A673 (cell line): ENCODE data around the gene NRG3. TPM values are rescaled to one million over a fixed set of nuclear protein-coding genes. Genes with fewer than 3 reads are reported as not detected.

Experiments used
- BruUV-seq: library from RNA; stranded (reverse); fragments of 400-500 nt; replicated peaks from 2 replicates; lab custom pipeline; 2021; lab: Mats Ljungman, UMichigan
- CTCF ChIA-PET: fragments of 300-600 bp; sonication (Branson Sonifier 250); formaldehyde crosslinking; loops from one replicate; lab custom pipeline; 2022; ENCODE audit warnings: antibody characterized with exemption; lab: Charles Lee
- POLR2A ChIA-PET: fragments of 300-600 bp; sonication (Branson Sonifier 250); formaldehyde crosslinking; loops from one replicate; lab custom pipeline; 2022; ENCODE audit warnings: antibody characterized with exemption; ENCODE audit not compliant: low non-redundant PET; lab: Charles Lee
- DNase-seq: peaks from one replicate; pipeline ENCODE4 v3.0.0-alpha.2; 2015; ENCODE audit warnings: low spot score
- H3K27ac ChIP-seq: fragments of 200-600 bp; sonication (generic); 2 replicates; pipeline ENCODE4 v1.5.1; 2016; ENCODE audit warnings: mixed run types, low read depth, mild to moderate bottlenecking, mixed read lengths, antibody characterized with exemption, low read length; ENCODE audit not compliant: poor library complexity, severe bottlenecking
- H3K27me3 ChIP-seq: fragments of 200-600 bp; sonication (generic); replicated peaks from 2 replicates; pipeline ENCODE4 v1.6.1; 2017; ENCODE audit warnings: mixed run types, low read depth, mild to moderate bottlenecking, mixed read lengths, antibody characterized with exemption, low read length; ENCODE audit not compliant: insufficient read depth, poor library complexity
- H3K36me3 ChIP-seq: fragments of 200-600 bp; sonication (generic); 2 replicates; pipeline ENCODE4 v1.6.1; 2016; ENCODE audit warnings: mixed run types, mild to moderate bottlenecking, mixed read lengths, antibody characterized with exemption, low read length; ENCODE audit not compliant: insufficient read depth, poor library complexity, severe bottlenecking
- H3K4me1 ChIP-seq: fragments of 200-600 bp; sonication (generic); 2 replicates; pipeline ENCODE4 v1.6.1; 2017; ENCODE audit warnings: mixed run types, mild to moderate bottlenecking, mixed read lengths, antibody characterized with exemption, low read length; ENCODE audit not compliant: insufficient read depth, poor library complexity, severe bottlenecking
- H3K4me3 ChIP-seq: fragments of 200-600 bp; sonication (generic); 2 replicates; pipeline ENCODE4 v1.5.1; 2016; ENCODE audit warnings: low read depth, mixed run types, mild to moderate bottlenecking, mixed read lengths, low read length; ENCODE audit not compliant: poor library complexity, severe bottlenecking
- H3K9me3 ChIP-seq: fragments of 200-600 bp; sonication (generic); 2 replicates; pipeline ENCODE4 v1.6.1; 2016; ENCODE audit warnings: mixed run types, low read depth, mild to moderate bottlenecking, mixed read lengths, antibody characterized with exemption, low read length; ENCODE audit not compliant: poor library complexity, severe bottlenecking
- EZH2 ChIP-seq: fragments of 200-600 bp; sonication (generic); IDR thresholded peaks from 2 replicates; pipeline ENCODE4 v1.6.1; 2017; ENCODE audit warnings: borderline replicate concordance, low read depth, mild to moderate bottlenecking, mixed read lengths, antibody characterized with exemption, low read length; ENCODE audit not compliant: poor library complexity, severe bottlenecking
- intact Hi-C: fragments of 100-400 bp; cut with micrococcal nuclease; formaldehyde crosslinking; loops from one replicate; pipeline ENCODE4 v1.10.0; 2022; ENCODE audit not compliant: unreplicated experiment
- total RNA-seq: library from RNA; stranded (reverse); gene quantifications from 2 replicates; pipeline ENCODE4 v1.2.3, GENCODE V29; 2021
- TF ChIP-seq, protein P1 (sequence below): fragments of 300-800, 200-600 bp; sonication (generic); conservative IDR thresholded peaks from 2 replicates; pipeline ENCODE4 v1.5.1; 2017; ENCODE audit warnings: low read depth, mild to moderate bottlenecking, antibody characterized with exemption, low read length, moderate library complexity, mixed read lengths

Gene NRG3
- total RNA-seq, 1 experiment from 2014 or later = not detected

DNA sequence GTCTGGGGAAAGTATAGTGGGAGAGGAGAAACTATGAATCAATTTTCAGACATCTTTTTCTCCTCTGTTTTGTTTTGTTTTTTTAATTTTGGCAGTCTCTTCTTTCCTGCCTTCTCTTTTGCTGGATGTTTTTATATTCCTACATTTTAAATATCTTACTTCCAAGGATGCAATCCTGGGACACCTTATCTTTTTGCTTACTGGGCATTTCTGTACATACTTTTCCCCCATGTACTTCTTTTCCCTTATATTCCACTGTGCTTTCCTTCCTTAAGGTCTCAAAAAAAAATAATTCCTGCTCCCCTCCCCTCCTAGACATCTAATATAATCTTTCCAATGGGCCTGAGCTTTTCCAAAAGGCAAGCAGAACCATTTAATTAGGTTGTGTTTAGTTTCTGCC lies 701.1 kb downstream of the NRG3 start:
- intact Hi-C loops = no loop called here
- H3K4me1 ChIP-seq = no peaks in the 10 kb centered on the region
- no peak for DNase-seq

DNA sequence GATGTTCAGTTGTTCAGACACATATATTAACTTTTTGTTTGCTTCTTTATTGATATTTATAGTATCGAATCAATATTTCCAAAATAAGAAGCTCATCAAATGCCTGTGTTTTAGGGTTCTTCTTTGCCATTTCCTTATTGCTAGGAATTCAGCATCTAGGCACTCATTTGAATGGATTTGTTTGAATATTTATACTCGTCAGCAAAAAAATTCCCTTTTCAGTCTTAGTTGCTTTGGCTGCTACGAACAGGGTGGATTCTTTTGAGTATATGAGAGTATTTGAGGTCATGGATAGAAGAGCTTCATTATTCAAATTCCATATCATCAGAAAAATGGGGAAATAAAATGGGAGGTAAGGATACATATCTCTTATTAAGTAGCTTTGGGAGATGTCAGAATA lies 706.9 kb downstream of the NRG3 start:
- H3K27ac ChIP-seq = no peak overlapping the region
- ChIA-PET CTCF (no interaction called here), POLR2A (no interaction called here)
- intact Hi-C loops = no loop called here
- no peaks in the 10 kb centered on the region for H3K27me3 ChIP-seq
- H3K36me3 ChIP-seq = no peaks in the 10 kb centered on the region
- peaks cover 7% of the 10 kb centered on the region for H3K9me3 ChIP-seq
- H3K4me1 ChIP-seq = no peaks in the 10 kb centered on the region
- H3K4me3 ChIP-seq = no peak overlapping the region
- no peak for DNase-seq
- no TSS peak for BruUV-seq
- no peak for TF ChIP-seq EZH2
- TF ChIP-seq, protein P1, sequence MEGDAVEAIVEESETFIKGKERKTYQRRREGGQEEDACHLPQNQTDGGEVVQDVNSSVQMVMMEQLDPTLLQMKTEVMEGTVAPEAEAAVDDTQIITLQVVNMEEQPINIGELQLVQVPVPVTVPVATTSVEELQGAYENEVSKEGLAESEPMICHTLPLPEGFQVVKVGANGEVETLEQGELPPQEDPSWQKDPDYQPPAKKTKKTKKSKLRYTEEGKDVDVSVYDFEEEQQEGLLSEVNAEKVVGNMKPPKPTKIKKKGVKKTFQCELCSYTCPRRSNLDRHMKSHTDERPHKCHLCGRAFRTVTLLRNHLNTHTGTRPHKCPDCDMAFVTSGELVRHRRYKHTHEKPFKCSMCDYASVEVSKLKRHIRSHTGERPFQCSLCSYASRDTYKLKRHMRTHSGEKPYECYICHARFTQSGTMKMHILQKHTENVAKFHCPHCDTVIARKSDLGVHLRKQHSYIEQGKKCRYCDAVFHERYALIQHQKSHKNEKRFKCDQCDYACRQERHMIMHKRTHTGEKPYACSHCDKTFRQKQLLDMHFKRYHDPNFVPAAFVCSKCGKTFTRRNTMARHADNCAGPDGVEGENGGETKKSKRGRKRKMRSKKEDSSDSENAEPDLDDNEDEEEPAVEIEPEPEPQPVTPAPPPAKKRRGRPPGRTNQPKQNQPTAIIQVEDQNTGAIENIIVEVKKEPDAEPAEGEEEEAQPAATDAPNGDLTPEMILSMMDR = no peak

More for the DNA sequence above, 701.1 kb downstream of the NRG3 start:
- Histone ChIP-seq H3K36me3 (no peaks in the 10 kb centered on the region), H3K27me3 (no peaks in the 10 kb centered on the region), H3K27ac (no peak overlapping the region), H3K4me3 (no peak overlapping the region), H3K9me3 (no peaks in the 10 kb centered on the region)
- ChIA-PET POLR2A (no interaction called here), CTCF (no interaction called here)
- TF ChIP-seq, protein P1 = no peak
- no TSS peak for BruUV-seq

DNA sequence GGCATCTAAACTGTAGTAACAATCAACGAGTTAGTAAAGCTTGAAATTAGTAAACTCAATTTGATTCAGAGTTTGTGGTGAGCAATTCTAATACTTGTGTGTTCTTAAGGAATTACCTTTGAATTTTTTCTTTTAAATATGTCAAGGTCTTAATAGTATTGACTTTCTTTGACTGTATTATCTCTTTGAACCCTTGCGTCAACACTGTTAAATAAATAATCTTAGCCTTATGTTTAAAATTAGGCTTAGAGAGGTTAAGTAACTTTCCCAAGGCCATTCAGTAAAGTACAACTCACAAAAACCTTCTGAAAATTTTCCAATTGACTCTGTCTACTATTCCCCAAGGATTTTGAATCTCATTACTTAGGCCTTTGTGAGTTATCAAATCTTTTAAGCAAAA lies 716.4 kb downstream of the NRG3 start:
- no TSS peak for BruUV-seq

More for the DNA sequence above, 716.4 kb downstream of the NRG3 start:
- TF ChIP-seq, protein P1 = no peak
- no peak for TF ChIP-seq EZH2
- intact Hi-C loops = no loop called here
- Histone ChIP-seq H3K27ac (no peak overlapping the region), H3K4me1 (no peaks in the 10 kb centered on the region), H3K9me3 (peaks cover 5% of the 10 kb centered on the region), H3K36me3 (no peaks in the 10 kb centered on the region), H3K27me3 (no peaks in the 10 kb centered on the region), H3K4me3 (no peak overlapping the region)
- CTCF ChIA-PET = no interaction called here
- no peak for DNase-seq
- POLR2A ChIA-PET = no interaction called here
